GM21529 (cell line): ENCODE measurements around the gene SLX4IP.
"Not testable (repeated sequence)": the region's sequence is repeated elsewhere in the genome, so short reads cannot be mapped to it uniquely, and the experiment has no call there.

ENCODE experiments used
- ATAC-seq: cut with Tn5 transposase; IDR thresholded peaks from one replicate; pipeline ENCODE4 v1.9.1; 2021; ENCODE audit not compliant: unreplicated experiment

SLX4IP gene

GRCh38 chr20:10565922-10566897 is 131.1 kb downstream of the SLX4IP start:
- ATAC-seq, result no peak

GRCh38 chr20:10568032-10568431 is 132.9 kb downstream of the SLX4IP start:
- ATAC-seq, result no peak

GRCh38 chr20:10571313-10571815 is 136.3 kb downstream of the SLX4IP start:
- ATAC-seq, result no peak

GRCh38 chr20:10572853-10573252 is 137.7 kb downstream of the SLX4IP start:
- ATAC-seq, result no peak

- no peak for ATAC-seq
These were observed 138.3 kb downstream of the SLX4IP start for GRCh38 chr20:10573273-10573950.

GRCh38 chr20:10573951-10574339 is 138.8 kb downstream of the SLX4IP start:
- ATAC-seq, result no peak

GRCh38 chr20:10576411-10577090 is 141.4 kb downstream of the SLX4IP start:
- ATAC-seq, result no peak

DNA sequence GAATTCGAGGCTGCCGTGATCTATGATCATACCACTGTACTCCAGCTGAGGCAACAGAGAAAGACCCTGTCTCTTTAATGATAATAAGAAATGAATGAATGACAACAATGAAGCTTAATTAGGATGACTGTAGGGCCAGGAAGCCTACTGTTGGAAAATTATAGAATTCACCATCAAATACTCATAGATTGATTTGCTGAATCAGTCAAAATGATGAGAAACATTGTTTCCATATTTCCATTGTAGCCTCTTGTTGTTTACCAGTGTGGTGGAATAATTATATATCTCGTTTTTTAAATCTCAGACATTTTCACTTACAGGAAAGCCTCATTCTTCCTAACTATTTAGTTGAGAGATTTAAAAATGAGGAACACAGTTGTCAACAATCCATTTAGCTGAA is 142.5 kb downstream of the SLX4IP start:
- no peak for ATAC-seq

DNA sequence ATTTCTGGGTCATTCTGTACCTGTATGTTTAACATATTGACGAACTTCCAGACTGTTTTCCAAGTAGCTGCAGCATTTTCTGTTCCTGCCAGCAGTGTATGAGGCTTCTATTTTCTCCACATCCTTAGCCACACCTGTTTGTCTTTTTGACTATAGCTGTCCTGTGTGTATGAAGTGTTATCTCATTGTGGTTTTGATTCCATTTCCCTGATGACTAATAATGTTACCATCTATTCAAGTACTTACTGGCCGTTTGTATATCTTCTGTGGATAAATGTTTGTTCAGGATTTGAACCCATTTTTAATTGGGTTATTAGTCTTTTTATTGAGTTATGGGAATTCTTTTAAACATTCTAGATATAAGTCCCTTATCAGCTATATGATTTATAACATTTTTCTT is 143.5 kb downstream of the SLX4IP start:
- ATAC-seq, result no peak

DNA sequence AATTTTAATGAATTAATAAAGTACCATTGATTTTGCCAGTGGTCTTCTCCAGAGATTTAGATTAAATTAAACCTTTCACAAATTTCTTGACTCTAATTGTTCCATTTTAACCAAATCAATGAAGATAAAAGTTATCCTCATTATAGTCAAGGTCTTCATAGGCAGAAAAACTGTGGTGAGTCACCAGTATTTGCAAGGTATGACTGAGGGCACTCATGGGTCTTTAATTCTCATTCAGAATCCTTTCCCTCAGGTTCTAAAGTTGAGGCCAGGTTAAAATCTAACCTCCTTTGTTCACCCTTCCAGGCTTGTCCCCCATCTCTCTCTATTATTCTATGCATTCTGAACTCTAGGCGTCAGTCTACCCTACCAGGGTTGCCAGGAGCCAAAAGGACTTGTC is 144.8 kb downstream of the SLX4IP start:
- ATAC-seq, result no peak

GRCh38 chr20:10580700-10581099 is 145.6 kb downstream of the SLX4IP start:
- no peak for ATAC-seq

GRCh38 chr20:10581823-10582222 is 146.7 kb downstream of the SLX4IP start:
- no peak for ATAC-seq

DNA sequence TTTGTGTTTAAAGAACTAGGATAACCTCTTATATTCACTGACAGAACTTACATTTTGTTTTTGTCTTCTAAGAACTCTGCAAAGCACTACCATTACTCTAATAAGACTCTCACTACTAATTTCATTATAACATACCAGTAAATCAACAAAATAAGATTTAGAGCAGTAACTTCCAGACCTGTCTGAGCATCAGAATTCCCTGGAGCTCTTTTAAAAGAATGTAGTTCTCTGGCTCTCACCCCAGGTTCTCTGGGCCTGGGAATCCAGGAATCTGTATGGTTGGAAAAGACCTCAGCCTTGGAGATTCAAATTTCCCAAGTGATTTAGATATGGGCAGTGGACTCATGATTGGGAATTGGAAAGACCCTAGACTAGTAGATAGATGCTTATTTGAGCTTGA is 149.3 kb downstream of the SLX4IP start:
- no peak for ATAC-seq

GRCh38 chr20:10585308-10585707 is 150.2 kb downstream of the SLX4IP start:
- ATAC-seq, result no peak

DNA sequence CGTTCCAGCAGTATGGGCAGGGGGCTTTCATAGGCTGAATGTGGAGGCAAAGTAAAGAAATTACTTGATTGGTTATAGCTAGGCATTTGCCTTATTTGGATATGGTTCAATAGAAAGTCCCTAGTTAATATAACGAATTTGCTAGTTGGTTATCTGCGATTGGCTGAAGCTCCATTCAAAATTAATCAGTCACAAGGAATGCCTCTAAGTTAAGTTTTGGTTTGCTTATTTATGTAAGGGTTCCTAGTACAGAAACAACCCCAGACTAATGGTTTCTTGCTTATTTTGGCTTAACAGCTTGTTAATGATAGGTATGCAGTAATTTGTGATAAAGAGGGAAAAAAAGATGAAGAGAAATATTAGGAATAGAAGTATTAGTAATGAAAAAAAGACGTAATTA is 151.2 kb downstream of the SLX4IP start:
- ATAC-seq, result no peak

DNA sequence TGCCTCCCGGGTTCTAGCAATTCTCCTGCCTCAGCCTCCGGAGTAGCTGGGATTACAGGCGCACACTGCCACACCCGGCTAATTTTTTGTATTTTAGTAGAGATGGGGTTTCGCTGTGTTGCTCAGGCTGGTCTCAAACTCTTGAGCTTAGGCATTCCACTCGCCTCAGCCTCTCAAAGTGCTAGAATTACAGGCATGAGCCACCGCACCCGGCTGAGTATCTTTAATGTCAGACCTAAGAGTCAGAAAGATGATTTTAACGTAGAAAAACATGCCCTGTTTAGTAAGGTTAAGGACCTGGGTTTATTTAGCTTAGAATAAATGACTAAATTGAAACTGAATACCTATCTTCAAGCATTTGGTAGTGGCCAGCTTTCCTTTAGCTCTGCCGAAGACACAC is 155.3 kb downstream of the SLX4IP start:
- not testable (repeated sequence) for ATAC-seq

- ATAC-seq, result no peak
These were observed 156.0 kb downstream of the SLX4IP start for GRCh38 chr20:10590950-10591671.

- ATAC-seq, result no peak
These were observed 156.9 kb downstream of the SLX4IP start for GRCh38 chr20:10591946-10592521.

- no peak for ATAC-seq
These were observed 159.3 kb downstream of the SLX4IP start for GRCh38 chr20:10594296-10594868.

- no peak for ATAC-seq
These were observed 160.2 kb downstream of the SLX4IP start for GRCh38 chr20:10595266-10595665.
